HG03354 (cell line): ENCODE data around the gene CD84.
"Not testable (repeated sequence)": the region's sequence is repeated elsewhere in the genome, so short reads cannot be mapped to it uniquely, and the experiment has no call there.

ENCODE experiments used
- ATAC-seq: cut with Tn5 transposase; IDR thresholded peaks from one replicate; pipeline ENCODE4 v1.9.1; 2021; ENCODE audit warnings: mild to moderate bottlenecking; ENCODE audit not compliant: unreplicated experiment, poor library complexity, severe bottlenecking

The CD84 gene

GRCh38 chr1:160548183-160548582, 31.1 kb downstream of the CD84 start:
- ATAC-seq: peak; percentile 36

- ATAC-seq: no peak
Measured at GRCh38 chr1:160547422-160547821, 31.9 kb downstream of the CD84 start.

- no peak for ATAC-seq
Measured at GRCh38 chr1:160546942-160547341, 32.4 kb downstream of the CD84 start.

- no peak for ATAC-seq
Measured at GRCh38 chr1:160544647-160545046, 34.6 kb downstream of the CD84 start.

- no peak for ATAC-seq
Measured at GRCh38 chr1:160542303-160542945, 36.9 kb downstream of the CD84 start.

- ATAC-seq: no peak
Measured at GRCh38 chr1:160541622-160542302, 37.5 kb downstream of the CD84 start.

- ATAC-seq: no peak
Measured at GRCh38 chr1:160540859-160541233, 38.5 kb downstream of the CD84 start.

GRCh38 chr1:160539990-160540858, 39.1 kb downstream of the CD84 start:
- peak; percentile 95 for ATAC-seq

- ATAC-seq: no peak
Measured at GRCh38 chr1:160539684-160539989, 39.7 kb downstream of the CD84 start.

- ATAC-seq: no peak
Measured at GRCh38 chr1:160538985-160539651, 40.2 kb downstream of the CD84 start.

GRCh38 chr1:160537714-160538665, 41.3 kb downstream of the CD84 start:
- ATAC-seq: no peak

GRCh38 chr1:160534823-160535605, 44.3 kb downstream of the CD84 start:
- no peak for ATAC-seq

- not testable (repeated sequence) for ATAC-seq
Measured at GRCh38 chr1:160532557-160532813, 46.8 kb downstream of the CD84 start.

GRCh38 chr1:160531809-160532556, 47.3 kb downstream of the CD84 start:
- not testable (repeated sequence) for ATAC-seq

- not testable (repeated sequence) for ATAC-seq
Measured at GRCh38 chr1:160529401-160529952, 49.8 kb downstream of the CD84 start.

- not testable (repeated sequence) for ATAC-seq
Measured at GRCh38 chr1:160523789-160524188, 55.5 kb downstream of the CD84 start.

- ATAC-seq: peak; percentile 60
Measured at GRCh38 chr1:160522622-160523345, 56.5 kb downstream of the CD84 start, which contains the start of gene SLAMF6. SLAMF6 (minus strand) TSS chr1:160523255; CDS start chr1:160523192, 63 bp downstream.
